ENCODE data around the gene RECQL5. TPM values are rescaled to one million over a fixed set of nuclear protein-coding genes. Genes with fewer than 3 reads are reported as not detected.

RECQL5 gene
- total RNA-seq, 1 experiment from 2014 or later: 16.7 TPM

GRCh38 chr17:75624714-75625345 lies 42.1 kb downstream of the RECQL5 start:
- DNase-seq (ENCODE audit: low spot score): no peak
- in situ Hi-C loops (cut with HindIII; ENCODE audit: low sequenced_read_pairs): no loop called here

- no peak for DNase-seq (ENCODE audit: low spot score)
- in situ Hi-C loops (cut with HindIII; ENCODE audit: low sequenced_read_pairs): no loop called here
Observed at GRCh38 chr17:75624021-75624420, 42.9 kb downstream of the RECQL5 start.

- in situ Hi-C loops (cut with HindIII; ENCODE audit: low sequenced_read_pairs): no loop called here
Observed at GRCh38 chr17:75623386-75623785, 43.6 kb downstream of the RECQL5 start.

GRCh38 chr17:75622771-75623273 lies 44.1 kb downstream of the RECQL5 start:
- no peak for DNase-seq (ENCODE audit: low spot score)
- in situ Hi-C loops (cut with HindIII; ENCODE audit: low sequenced_read_pairs): no loop called here

More at GRCh38 chr17:75623386-75623785, 43.6 kb downstream of the RECQL5 start:
- no peak for DNase-seq (ENCODE audit: low spot score)

DNA sequence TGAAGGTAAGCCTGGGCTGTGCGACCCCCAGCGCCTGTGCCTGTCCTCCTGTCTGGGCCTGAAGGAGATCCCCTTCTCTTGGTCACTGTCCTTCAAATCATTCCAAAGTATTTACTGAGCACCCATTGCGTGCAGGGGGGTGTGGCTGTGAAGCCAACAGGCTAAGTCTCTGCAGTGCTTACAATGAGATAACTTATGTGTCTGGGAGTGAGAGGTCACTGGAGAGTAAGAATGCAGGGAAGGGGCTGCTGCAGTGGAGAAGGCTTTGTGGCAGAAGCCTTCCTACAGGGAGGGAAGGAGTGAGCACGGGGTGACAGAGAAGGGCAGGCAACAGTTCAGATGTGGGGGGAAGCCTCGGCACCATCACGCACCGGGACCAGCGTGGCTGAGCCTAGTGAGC lies 44.9 kb downstream of the RECQL5 start:
- in situ Hi-C loops (cut with HindIII; ENCODE audit: low sequenced_read_pairs): no loop called here
- DNase-seq (ENCODE audit: low spot score): no peak

DNA sequence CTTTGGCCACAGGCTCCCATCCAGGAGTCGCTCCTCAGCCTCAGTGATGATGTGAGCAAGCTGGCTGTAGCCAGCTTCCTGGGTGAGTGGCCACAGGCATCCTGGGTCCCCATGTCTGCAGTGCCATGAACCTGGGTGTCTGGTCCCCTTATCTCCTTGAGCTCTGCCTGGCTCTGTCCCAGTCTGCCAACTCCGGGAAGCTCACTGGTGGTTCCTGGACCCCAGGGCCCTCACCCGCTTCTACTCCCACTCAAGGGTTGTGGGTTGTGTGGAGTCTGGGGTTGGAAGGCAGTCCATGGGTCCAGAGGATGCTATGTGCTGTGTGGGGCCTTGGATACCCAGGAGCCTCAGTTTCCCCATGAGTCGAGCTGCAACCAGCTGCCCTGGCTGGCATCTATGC lies 45.5 kb downstream of the RECQL5 start:
- DNase-seq (ENCODE audit: low spot score): no peak
- in situ Hi-C loops (cut with HindIII; ENCODE audit: low sequenced_read_pairs): no loop called here

DNA sequence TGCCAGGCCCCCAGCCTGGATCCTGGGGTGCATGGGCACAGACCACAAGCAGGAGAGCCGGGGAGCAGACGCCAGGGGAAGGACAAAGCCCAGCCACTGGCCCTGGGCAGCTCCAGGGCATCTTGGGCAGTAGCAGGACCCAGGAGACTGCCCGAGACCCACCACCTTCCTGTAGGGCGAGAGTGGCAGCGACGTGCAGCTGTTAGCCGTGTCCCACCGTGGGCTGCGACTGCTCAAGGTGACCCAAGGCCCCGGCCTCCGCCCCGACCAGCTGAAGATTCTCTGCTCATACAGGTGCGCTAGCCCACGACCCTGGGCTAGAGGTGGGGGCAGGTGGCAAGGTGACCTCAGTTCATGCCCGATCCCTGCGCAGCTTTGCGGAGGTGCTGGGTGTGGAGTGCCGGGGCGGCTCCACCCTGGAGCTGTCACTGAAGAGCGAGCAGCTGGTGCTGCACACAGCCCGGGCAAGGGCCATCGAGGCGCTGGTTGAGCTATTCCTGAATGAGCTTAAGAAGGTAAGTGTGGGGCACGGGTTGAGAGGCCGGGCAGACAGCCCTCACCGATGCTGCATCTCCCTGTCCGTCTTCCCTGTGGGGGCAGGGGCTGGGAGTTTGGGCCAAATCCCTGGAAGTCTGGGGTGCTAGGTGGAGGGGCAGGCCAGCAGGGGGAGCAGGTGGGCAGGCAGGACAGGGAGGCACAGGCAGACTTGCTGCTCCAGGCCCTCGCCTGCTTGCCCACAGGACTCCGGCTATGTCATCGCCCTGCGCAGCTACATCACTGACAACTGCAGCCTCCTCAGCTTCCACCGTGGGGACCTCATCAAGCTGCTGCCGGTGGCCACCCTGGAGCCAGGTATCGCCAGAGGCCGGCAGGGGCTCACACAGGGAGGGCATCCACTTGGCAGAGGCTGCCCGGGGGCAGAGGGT lies 47.2 kb downstream of the RECQL5 start:
- in situ Hi-C loops (cut with HindIII; ENCODE audit: low sequenced_read_pairs): no loop called here
- DNase-seq (ENCODE audit: low spot score): peak; percentile 86

DNA sequence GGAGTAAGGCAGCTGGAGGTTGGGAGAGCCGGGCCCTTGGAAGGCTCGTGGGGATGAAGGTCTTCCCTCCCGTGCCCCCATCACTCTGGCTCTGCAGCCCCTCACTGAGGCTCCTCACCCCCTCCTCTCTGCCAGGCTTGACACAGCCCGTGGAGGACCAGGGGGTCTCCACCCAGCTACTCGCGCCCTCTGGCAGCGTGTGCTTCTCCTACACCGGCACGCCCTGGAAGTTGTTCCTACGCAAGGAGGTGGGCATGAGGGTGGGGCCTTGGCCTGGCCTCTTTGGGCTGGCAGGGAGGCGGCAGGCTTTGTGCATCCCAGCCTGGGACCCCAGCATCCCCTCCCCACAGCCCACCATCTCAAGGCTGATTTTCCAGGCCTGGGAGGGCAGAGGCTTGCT lies 49.3 kb downstream of the RECQL5 start:
- in situ Hi-C loops (cut with HindIII; ENCODE audit: low sequenced_read_pairs): no loop called here
- no peak for DNase-seq (ENCODE audit: low spot score)

DNA sequence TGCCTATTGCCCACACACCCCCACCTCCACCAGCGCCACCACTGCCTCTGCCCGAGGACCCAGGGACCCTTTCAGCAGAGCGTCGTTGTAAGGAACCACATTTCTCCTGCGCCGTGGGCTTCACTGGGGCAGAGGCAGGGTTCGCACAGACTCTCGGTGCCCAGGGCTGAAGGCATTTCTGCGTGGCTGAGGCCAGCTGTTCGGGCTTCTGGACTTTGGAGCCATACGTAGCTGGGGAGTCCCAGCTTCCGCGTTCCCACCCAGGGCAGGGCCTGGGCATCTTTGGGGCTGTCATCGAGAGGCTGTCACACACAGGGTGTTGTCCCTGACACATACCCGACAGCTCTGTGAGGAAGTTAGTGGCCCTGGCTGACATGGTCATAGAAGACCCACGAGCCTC lies 49.7 kb downstream of the RECQL5 start:
- no peak for DNase-seq (ENCODE audit: low spot score)
- in situ Hi-C loops (cut with HindIII; ENCODE audit: low sequenced_read_pairs): no loop called here

- in situ Hi-C loops (cut with HindIII; ENCODE audit: low sequenced_read_pairs): no loop called here
- no peak for DNase-seq (ENCODE audit: low spot score)
Observed at GRCh38 chr17:75616521-75617122, 50.3 kb downstream of the RECQL5 start.

DNA sequence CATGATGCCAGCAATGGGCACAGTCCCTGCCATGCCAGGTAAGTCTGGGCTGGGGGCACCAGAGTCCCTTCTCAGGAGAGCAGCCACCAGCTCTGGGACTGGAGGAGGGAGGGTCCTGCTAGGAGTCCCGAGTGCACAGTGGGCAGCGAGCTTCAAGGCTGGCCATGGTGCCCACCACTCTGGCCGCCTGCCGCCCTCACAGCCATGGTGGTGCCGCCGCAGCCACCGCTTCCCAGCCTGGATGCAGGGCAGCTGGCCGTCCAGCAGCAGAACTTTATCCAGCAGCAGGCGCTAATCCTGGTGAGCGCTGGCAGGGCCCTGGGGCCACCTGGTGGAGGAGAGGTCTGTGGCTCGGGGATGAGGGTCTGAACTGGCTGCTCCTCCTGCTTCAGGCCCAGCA lies 51.7 kb downstream of the RECQL5 start:
- in situ Hi-C loops (cut with HindIII; ENCODE audit: low sequenced_read_pairs): no loop called here
- no peak for DNase-seq (ENCODE audit: low spot score)

- DNase-seq (ENCODE audit: low spot score): no peak
- in situ Hi-C loops (cut with HindIII; ENCODE audit: low sequenced_read_pairs): no loop called here
Observed at GRCh38 chr17:75614556-75615270, 52.2 kb downstream of the RECQL5 start.

- DNase-seq (ENCODE audit: low spot score): no peak
- in situ Hi-C loops (cut with HindIII; ENCODE audit: low sequenced_read_pairs): no loop called here
Observed at GRCh38 chr17:75614006-75614405, 52.9 kb downstream of the RECQL5 start.

DNA sequence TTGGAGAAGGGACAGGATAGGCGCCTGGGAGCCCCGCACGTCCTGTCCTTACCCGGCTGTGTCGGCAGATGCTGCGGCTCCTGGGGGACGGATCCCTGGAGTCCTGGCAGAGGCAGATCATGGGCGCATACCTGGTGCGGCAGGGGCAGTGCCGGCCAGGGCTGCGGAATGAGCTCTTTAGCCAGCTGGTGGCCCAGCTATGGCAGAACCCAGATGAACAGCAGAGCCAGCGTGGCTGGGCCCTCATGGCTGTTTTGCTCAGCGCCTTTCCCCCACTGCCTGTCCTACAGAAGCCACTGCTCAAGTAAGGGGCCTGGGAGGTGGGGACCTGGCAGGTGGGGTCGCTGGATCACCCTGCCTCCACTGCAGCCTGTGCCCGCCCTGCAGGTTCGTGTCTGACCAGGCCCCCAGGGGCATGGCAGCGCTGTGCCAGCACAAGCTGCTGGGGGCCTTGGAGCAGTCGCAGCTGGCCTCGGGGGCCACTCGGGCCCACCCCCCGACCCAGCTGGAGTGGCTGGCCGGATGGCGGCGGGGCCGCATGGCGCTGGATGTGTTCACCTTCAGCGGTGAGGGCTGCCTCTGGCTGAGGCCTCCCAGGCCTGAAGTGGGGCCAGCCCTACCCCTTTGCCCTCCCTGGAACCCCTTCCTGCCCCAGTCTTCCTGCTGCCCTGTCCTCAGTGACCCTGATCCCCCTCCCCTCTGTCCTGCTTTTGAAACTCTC lies 53.9 kb downstream of the RECQL5 start:
- in situ Hi-C loops (cut with HindIII; ENCODE audit: low sequenced_read_pairs): no loop called here
- DNase-seq (ENCODE audit: low spot score): no peak

GRCh38 chr17:75611851-75612429 lies 55.0 kb downstream of the RECQL5 start:
- DNase-seq (ENCODE audit: low spot score): no peak
- in situ Hi-C loops (cut with HindIII; ENCODE audit: low sequenced_read_pairs): no loop called here

GRCh38 chr17:75610103-75610984 lies 56.6 kb downstream of the RECQL5 start:
- in situ Hi-C loops (cut with HindIII; ENCODE audit: low sequenced_read_pairs): no loop called here
- no peak for DNase-seq (ENCODE audit: low spot score)

DNA sequence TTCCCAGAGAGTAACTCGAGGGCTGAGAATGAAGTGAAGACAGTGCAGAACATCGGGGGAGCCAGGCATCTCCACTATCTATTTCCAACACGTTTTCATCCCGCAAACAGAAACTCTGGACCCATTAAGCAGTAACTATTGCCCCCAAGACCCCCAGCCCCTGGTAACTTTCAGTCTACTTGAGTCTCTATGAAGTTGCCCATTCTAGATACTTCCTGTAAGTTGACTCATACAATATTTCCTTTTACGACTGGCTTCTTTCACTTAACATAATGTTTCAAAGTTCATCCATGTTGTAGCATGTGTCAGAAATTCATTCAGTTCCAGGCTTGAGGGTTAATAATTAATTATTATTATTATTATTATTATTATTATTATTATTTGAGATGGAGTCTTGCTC lies 59.9 kb downstream of the RECQL5 start:
- no peak for DNase-seq (ENCODE audit: low spot score)
- in situ Hi-C loops (cut with HindIII; ENCODE audit: low sequenced_read_pairs): no loop called here

DNA sequence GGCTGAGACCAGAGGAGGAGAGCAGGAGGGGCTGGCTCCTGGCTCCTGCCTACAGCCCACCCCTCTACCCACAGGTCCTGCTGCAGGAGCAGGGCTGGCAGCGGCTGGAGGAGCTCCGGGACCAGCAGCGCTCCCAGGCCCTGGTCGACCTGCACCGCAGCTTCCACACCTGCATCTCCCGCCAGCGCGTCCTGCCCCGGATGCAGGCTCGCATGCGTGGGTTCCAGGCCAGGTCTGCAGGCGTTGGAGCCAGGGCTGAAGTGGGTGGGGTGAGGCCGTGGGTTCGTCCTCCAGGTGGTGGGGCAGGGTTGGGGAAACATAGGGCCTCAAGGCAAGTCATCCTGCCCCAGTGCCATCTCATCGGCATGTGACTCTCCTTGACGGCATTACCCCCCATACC lies 61.2 kb downstream of the RECQL5 start:
- in situ Hi-C loops (cut with HindIII; ENCODE audit: low sequenced_read_pairs): no loop called here
- no peak for DNase-seq (ENCODE audit: low spot score)

Measured in G401 (cell line).